LNCaP clone FGC (cell line): Measurements from ENCODE around the gene IL33.
"Not testable (repeated sequence)": the region's sequence is repeated elsewhere in the genome, so short reads cannot be mapped to it uniquely, and the experiment has no call there.

ENCODE experiments used
- DNase-seq: peaks from one replicate; pipeline ENCODE4 v3.0.0-alpha.2; 2011; ENCODE audit warnings: low read depth
- H3K4me3 ChIP-seq: 2 replicates; pipeline ENCODE4 v1.5.1; 2011; ENCODE audit warnings: mild to moderate bottlenecking, low read depth, low read length, control low read depth
- CTCF ChIP-seq: IDR thresholded peaks from 2 replicates; pipeline ENCODE4 v1.5.1; 2012; ENCODE audit warnings: mild to moderate bottlenecking; ENCODE audit not compliant: control insufficient read depth, insufficient read depth; ENCODE audit errors: extremely low read depth

The IL33 gene

GRCh38 chr9:6215562-6215961 lies at the start of gene IL33:
TSS of gene IL33 (plus strand) at chr9:6215807. CDS start at chr9:6241695, 25,888 bp downstream.
- peak; percentile 71 for DNase-seq
- TF ChIP-seq CTCF = no peak
- no peak within 1 kb of the TSS for H3K4me3 ChIP-seq

- DNase-seq = no peak
- TF ChIP-seq CTCF = no peak
- H3K4me3 ChIP-seq = no peak overlapping the region
These were observed 43.9 kb upstream of the IL33 start for GRCh38 chr9:6171667-6172066.

GRCh38 chr9:6173914-6174313 lies 41.7 kb upstream of the IL33 start:
- DNase-seq = no peak
- no peak overlapping the region for H3K4me3 ChIP-seq
- no peak for TF ChIP-seq CTCF

GRCh38 chr9:6182549-6183226 lies 32.9 kb upstream of the IL33 start:
- not testable (repeated sequence) for DNase-seq, H3K4me3 ChIP-seq

- no peak for TF ChIP-seq CTCF
- DNase-seq = no peak
- H3K4me3 ChIP-seq = no peak overlapping the region
These were observed 32.4 kb upstream of the IL33 start for GRCh38 chr9:6183227-6183551.

GRCh38 chr9:6183627-6184026 lies 32.0 kb upstream of the IL33 start:
- no peak overlapping the region for H3K4me3 ChIP-seq
- TF ChIP-seq CTCF = no peak
- DNase-seq = no peak

- no peak overlapping the region for H3K4me3 ChIP-seq
- TF ChIP-seq CTCF = no peak
- DNase-seq = no peak
These were observed 30.6 kb upstream of the IL33 start for GRCh38 chr9:6184749-6185645.
